ENCODE results near the gene TMBIM1. TPM values are rescaled to one million over a fixed set of nuclear protein-coding genes. Genes with fewer than 3 reads are reported as not detected.
"Not testable (repeated sequence)": the region's sequence is repeated elsewhere in the genome, so short reads cannot be mapped to it uniquely, and the experiment has no call there.

Gene TMBIM1
- total and polyA plus RNA-seq, 2 donors (not counting 1 experiment from before 2014, with no cell fraction given), result 170 to 235 TPM

DNA sequence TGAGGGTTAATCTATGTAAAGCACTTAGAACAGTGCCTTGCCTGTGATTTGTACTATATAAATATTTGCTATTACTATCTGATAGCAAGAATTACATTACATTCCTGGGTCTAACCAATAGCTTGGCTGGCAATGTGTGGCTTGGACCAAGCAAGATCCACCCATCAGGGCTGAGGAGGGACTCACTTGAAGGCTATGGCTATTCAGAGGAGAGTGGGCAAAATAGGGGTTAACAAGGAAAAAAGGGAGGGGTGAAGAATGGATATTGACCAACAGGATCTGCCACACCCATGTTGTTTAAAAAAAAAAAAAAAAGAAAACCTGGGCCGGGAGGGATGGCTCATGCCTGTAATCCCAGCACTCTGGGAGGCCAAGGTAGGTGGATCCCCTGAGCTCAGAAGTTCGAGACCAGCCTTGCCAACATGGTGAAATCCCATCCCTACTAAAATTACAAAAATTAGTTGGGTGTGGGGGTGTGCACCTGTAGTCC, 20.0 kb upstream of the TMBIM1 start:
- Histone ChIP-seq H3K79me2 (ENCODE audit: control insufficient read depth, insufficient read depth, low read length) (no peaks in the 10 kb centered on the region), H3K36me3 (ENCODE audit: control insufficient read depth, insufficient read depth, low read length) (no peaks in the 10 kb centered on the region), H3K9me3 (ENCODE audit: control insufficient read depth, insufficient read depth, low read depth, low read length) (no peaks in the 10 kb centered on the region), H3K4me3 (replicated peaks in 1 of 4; ENCODE audit: control extremely low read depth in 1 of 4, insufficient read depth in 1 of 4, low read depth in 3 of 4, low read length in 4 of 4) (no peak overlapping the region), H3K9ac (ENCODE audit: insufficient read depth, low read length) (no peak overlapping the region), H3K4me1 (ENCODE audit: control insufficient read depth, extremely low read depth, insufficient read depth, low read length) (no peaks in the 10 kb centered on the region), H3K4me2 (ENCODE audit: extremely low read depth, insufficient read depth, low read length) (no peak overlapping the region), H4K20me1 (ENCODE audit: control insufficient read depth, extremely low read depth, insufficient read depth, low read length) (no peaks in the 10 kb centered on the region), H2AFZ (ENCODE audit: low read length) (no peak overlapping the region), H3K27ac (ENCODE audit: insufficient read depth, low read length) (no peak overlapping the region), H3K27me3 (ENCODE audit: control insufficient read depth, insufficient read depth, low read length) (no peaks in the 10 kb centered on the region)
- TF ChIP-seq EZH2 (IDR thresholded peaks at IDR 0.05; ENCODE audit: low read length, missing control alignments), result no peak
- TF ChIP-seq, protein P1, sequence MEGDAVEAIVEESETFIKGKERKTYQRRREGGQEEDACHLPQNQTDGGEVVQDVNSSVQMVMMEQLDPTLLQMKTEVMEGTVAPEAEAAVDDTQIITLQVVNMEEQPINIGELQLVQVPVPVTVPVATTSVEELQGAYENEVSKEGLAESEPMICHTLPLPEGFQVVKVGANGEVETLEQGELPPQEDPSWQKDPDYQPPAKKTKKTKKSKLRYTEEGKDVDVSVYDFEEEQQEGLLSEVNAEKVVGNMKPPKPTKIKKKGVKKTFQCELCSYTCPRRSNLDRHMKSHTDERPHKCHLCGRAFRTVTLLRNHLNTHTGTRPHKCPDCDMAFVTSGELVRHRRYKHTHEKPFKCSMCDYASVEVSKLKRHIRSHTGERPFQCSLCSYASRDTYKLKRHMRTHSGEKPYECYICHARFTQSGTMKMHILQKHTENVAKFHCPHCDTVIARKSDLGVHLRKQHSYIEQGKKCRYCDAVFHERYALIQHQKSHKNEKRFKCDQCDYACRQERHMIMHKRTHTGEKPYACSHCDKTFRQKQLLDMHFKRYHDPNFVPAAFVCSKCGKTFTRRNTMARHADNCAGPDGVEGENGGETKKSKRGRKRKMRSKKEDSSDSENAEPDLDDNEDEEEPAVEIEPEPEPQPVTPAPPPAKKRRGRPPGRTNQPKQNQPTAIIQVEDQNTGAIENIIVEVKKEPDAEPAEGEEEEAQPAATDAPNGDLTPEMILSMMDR (conservative IDR thresholded peaks at IDR 0.05 in 1 of 2, IDR thresholded peaks at IDR 0.05 in 1 of 2; ENCODE audit: low read depth in 1 of 2, low read length in 2 of 2), result no peak
- DNase-seq (ENCODE audit: low read depth in 2 of 2), result no peak

DNA sequence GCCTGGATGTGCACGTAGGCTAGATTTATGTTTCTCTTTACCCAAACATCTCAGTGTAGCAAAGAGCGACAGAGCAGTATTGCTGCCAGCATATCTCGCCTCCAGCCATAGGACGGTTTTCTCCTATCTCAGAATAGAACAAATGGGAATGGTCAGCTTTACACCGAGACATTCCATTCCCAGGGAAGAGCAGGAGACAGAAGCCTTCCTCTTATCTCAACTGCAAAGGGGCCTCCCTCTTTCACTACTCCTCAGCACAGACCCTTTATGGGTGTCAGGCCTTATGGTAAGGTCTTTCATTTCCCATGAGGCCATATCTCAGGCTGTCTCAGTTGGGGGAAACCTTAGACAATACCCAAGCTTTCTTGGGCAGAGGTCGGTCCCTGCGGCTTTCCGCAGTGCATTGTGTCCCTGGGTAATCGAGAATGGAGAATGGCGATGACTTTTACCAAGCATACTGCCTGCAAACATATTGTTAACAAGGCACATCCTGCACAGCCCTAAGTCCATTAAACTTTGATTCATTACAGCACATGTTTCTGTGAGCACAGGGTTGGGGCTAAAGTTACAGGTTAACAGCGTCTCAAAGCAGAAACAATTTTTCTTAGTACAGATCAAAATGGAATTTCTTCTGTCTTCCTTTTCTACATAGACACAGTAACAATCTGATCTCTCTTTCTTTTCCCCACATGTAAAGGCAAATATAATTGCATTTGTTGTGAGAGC, 19.4 kb upstream of the TMBIM1 start:
- H3K4me3 ChIP-seq (replicated peaks in 1 of 4; ENCODE audit: control extremely low read depth in 1 of 4, insufficient read depth in 1 of 4, low read depth in 3 of 4, low read length in 4 of 4); H4K20me1 ChIP-seq (ENCODE audit: control insufficient read depth, extremely low read depth, insufficient read depth, low read length); H3K27me3 ChIP-seq (ENCODE audit: control insufficient read depth, insufficient read depth, low read length); H3K9ac ChIP-seq (ENCODE audit: insufficient read depth, low read length); H3K9me3 ChIP-seq (ENCODE audit: control insufficient read depth, insufficient read depth, low read depth, low read length); H3K36me3 ChIP-seq (ENCODE audit: control insufficient read depth, insufficient read depth, low read length); H3K79me2 ChIP-seq (ENCODE audit: control insufficient read depth, insufficient read depth, low read length); H2AFZ ChIP-seq (ENCODE audit: low read length); DNase-seq (ENCODE audit: low read depth in 2 of 2); H3K27ac ChIP-seq (ENCODE audit: insufficient read depth, low read length); H3K4me1 ChIP-seq (ENCODE audit: control insufficient read depth, extremely low read depth, insufficient read depth, low read length); H3K4me2 ChIP-seq (ENCODE audit: extremely low read depth, insufficient read depth, low read length): not testable (repeated sequence)

DNA sequence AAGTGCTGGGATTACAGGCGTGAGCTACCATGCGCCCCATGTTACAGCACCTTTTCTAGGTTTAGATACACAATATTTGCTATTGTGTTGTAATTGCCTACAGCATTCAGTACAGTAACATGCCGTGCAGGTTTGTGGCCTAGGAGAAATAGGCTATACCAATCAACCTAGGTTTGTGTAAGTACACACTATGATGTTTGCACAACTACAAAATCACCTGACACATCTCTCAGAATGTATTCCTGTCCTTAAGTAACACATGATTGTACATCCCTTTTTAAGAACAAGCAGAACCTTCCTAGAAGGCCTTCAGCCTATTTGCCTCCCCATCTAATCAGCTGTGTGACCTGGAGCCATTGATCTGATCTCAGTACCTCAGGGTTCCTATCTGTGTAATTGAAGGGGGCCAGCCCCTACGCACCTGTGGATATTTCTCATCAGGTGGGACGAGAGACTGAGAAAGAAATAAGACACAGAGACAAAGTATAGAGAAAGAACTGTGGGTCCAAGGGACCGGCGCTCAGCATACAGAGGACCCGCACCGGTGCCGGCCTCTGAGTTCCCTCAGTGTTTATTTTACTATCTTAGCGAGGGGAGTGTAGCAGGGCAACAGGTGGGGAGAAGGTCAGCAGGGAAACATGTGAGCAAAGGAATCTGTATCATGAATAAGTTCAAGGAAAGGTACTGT, 18.7 kb upstream of the TMBIM1 start:
- no peak overlapping the region for H3K4me2 ChIP-seq (ENCODE audit: extremely low read depth, insufficient read depth, low read length)
- TF ChIP-seq, protein P1 (conservative IDR thresholded peaks at IDR 0.05 in 1 of 2, IDR thresholded peaks at IDR 0.05 in 1 of 2; ENCODE audit: low read depth in 1 of 2, low read length in 2 of 2), result no peak
- TF ChIP-seq EZH2 (IDR thresholded peaks at IDR 0.05; ENCODE audit: low read length, missing control alignments), result no peak

More for the DNA sequence above, 18.7 kb upstream of the TMBIM1 start:
- no peaks in the 10 kb centered on the region for H3K79me2 ChIP-seq (ENCODE audit: control insufficient read depth, insufficient read depth, low read length)
- H4K20me1 ChIP-seq (ENCODE audit: control insufficient read depth, extremely low read depth, insufficient read depth, low read length), result no peaks in the 10 kb centered on the region
- no peaks in the 10 kb centered on the region for H3K36me3 ChIP-seq (ENCODE audit: control insufficient read depth, insufficient read depth, low read length)
- H2AFZ ChIP-seq (ENCODE audit: low read length), result no peak overlapping the region
- no peak overlapping the region for H3K9ac ChIP-seq (ENCODE audit: insufficient read depth, low read length)
- no peak overlapping the region for H3K4me3 ChIP-seq (replicated peaks in 1 of 4; ENCODE audit: control extremely low read depth in 1 of 4, insufficient read depth in 1 of 4, low read depth in 3 of 4, low read length in 4 of 4)
- H3K27ac ChIP-seq (ENCODE audit: insufficient read depth, low read length), result no peak overlapping the region
- no peaks in the 10 kb centered on the region for H3K9me3 ChIP-seq (ENCODE audit: control insufficient read depth, insufficient read depth, low read depth, low read length)
- no peaks in the 10 kb centered on the region for H3K4me1 ChIP-seq (ENCODE audit: control insufficient read depth, extremely low read depth, insufficient read depth, low read length)
- H3K27me3 ChIP-seq (ENCODE audit: control insufficient read depth, insufficient read depth, low read length), result no peaks in the 10 kb centered on the region
- no peak for DNase-seq (ENCODE audit: low read depth in 2 of 2)

Measured in fibroblast of lung (primary cell).